Stimulated activated naive CD8-positive, alpha-beta T cell treated with anti-CD3 and anti-CD28 coated beads, Interleukin-15, Interleukin-2, amounts not matched to agents 100 ng/mL and 50 ng/mL, for 24 hours (primary cell): ENCODE results near the gene B3GALT4.
"Not testable (repeated sequence)": the region's sequence is repeated elsewhere in the genome, so short reads cannot be mapped to it uniquely, and the experiment has no call there.

Experiments
- H3K27ac Mint-ChIP-seq: one replicate; pipeline ENCODE4 v1.8.0; 2021; ENCODE audit warnings: mild to moderate bottlenecking, mixed read lengths
- H3K27me3 Mint-ChIP-seq: one replicate; pipeline ENCODE4 v1.8.0; 2021; ENCODE audit warnings: mixed read lengths
- H3K36me3 Mint-ChIP-seq: one replicate; pipeline ENCODE4 v1.8.0; 2021; ENCODE audit warnings: low read depth, mixed read lengths
- H3K4me1 Mint-ChIP-seq: one replicate; pipeline ENCODE4 v1.8.0; 2021; ENCODE audit warnings: low read depth, mixed read lengths
- H3K4me3 Mint-ChIP-seq: one replicate; pipeline ENCODE4 v1.8.0; 2021; ENCODE audit warnings: mild to moderate bottlenecking, mixed read lengths
- H3K9me3 Mint-ChIP-seq: one replicate; pipeline ENCODE4 v1.8.0; 2021; ENCODE audit warnings: mixed read lengths

B3GALT4 gene

GRCh38 chr6:33254591-33254990 is 22.3 kb upstream of the B3GALT4 start:
- no peaks in the 10 kb centered on the region for H3K9me3 Mint-ChIP-seq
- H3K27ac Mint-ChIP-seq, result no peak overlapping the region
- H3K27me3 Mint-ChIP-seq, result no peaks in the 10 kb centered on the region
- peaks cover 49% of the 10 kb centered on the region for H3K36me3 Mint-ChIP-seq
- H3K4me3 Mint-ChIP-seq, result no peak overlapping the region
- peaks cover 26% of the 10 kb centered on the region for H3K4me1 Mint-ChIP-seq

DNA sequence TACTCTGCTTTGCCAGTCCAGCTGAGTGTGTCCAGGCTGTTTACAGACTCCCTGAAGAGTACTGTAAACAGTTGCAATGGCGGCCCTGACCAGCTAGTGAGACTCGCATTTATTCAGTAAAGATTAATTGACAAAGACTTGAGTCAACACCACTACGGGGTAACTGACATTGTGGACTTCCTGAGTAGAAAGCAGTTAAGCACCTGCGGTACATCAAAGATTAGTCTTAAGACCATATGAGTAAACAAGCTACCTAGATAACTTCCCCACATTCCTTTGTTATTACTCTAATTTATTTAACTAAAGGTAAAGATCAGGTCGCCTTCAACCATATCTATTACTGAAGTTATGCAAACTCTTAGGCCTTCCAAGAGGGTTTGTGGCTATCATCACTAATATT is 17.9 kb upstream of the B3GALT4 start:
- Mint-ChIP-seq H3K9me3 (no peaks in the 10 kb centered on the region), H3K4me3 (no peak overlapping the region), H3K27ac (no peak overlapping the region), H3K27me3 (no peaks in the 10 kb centered on the region), H3K4me1 (no peaks in the 10 kb centered on the region), H3K36me3 (peaks cover 47% of the 10 kb centered on the region)

DNA sequence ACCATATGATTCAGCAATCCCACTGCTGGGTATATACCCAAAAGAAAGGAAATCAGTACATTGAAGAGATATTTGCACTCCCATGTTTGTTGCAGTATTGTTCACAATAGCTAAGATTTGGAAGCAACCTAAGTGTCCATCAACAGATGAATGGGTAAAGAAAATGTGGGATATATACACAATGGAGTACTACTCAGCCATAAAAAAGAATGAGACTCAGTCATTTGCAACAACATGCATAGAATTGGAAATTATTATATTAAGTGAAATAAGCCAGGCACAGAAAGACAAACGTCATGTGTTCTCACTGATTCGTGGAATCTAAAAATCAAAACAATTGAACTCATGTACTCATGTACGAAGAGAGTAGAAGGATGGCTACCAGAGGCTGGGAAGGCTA is 14.4 kb upstream of the B3GALT4 start:
- H3K4me1 Mint-ChIP-seq, H3K27me3 Mint-ChIP-seq, H3K27ac Mint-ChIP-seq, H3K4me3 Mint-ChIP-seq, H3K9me3 Mint-ChIP-seq: not testable (repeated sequence)
- H3K36me3 Mint-ChIP-seq, result peaks cover 61% of the 10 kb centered on the region

DNA sequence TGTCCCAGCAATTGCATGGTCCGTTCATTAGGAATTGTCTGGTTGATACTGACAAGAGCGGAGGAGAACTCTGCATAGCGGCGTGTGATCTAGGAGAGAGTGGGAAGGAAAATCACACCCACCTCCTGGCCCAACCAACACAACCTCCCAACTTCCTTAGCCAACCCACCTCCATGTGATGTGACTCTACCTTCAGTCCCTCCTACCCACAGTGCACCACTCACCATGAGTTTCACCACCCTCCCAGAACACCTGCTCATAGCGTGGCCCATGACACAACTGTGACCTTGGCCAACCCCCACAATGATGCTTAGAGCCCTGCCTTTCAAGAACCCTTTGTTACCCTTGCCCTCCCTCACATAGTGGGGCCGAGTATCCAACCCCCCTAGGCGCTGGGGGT is 12.9 kb upstream of the B3GALT4 start:
- Mint-ChIP-seq H3K27me3 (no peaks in the 10 kb centered on the region), H3K36me3 (peaks cover 67% of the 10 kb centered on the region), H3K4me3 (no peak overlapping the region), H3K27ac (no peak overlapping the region), H3K4me1 (no peaks in the 10 kb centered on the region), H3K9me3 (no peaks in the 10 kb centered on the region)

DNA sequence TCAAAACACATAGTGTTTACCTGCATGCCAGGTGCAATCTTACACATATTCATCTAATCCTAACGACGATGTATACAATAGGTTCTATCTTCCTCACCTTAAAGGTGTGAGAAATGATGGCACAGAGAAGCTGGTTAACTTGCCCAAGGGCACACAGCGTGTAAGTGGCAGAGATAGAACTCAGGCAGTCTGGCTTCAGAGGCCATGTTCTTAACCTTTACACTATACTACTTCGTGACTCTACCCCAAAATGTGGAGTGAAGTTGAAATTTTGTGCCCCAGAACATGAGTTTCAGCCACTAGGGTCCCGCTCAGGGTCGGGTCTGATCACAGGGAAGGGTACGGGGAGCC is 5.8 kb upstream of the B3GALT4 start:
- peaks cover 54% of the 10 kb centered on the region for H3K4me1 Mint-ChIP-seq
- no peaks in the 10 kb centered on the region for H3K9me3 Mint-ChIP-seq
- H3K27me3 Mint-ChIP-seq, result no peaks in the 10 kb centered on the region
- H3K36me3 Mint-ChIP-seq, result peaks cover 78% of the 10 kb centered on the region
- peak overlapping the region; percentile 99 for H3K4me3 Mint-ChIP-seq
- H3K27ac Mint-ChIP-seq, result peak overlapping the region; percentile 99

- H3K9me3 Mint-ChIP-seq, result no peaks in the 10 kb centered on the region
- H3K4me1 Mint-ChIP-seq, result peaks cover 59% of the 10 kb centered on the region
- no peaks in the 10 kb centered on the region for H3K27me3 Mint-ChIP-seq
- H3K4me3 Mint-ChIP-seq, result peak within 1 kb of the TSS; percentile 99
- H3K36me3 Mint-ChIP-seq, result peaks cover 78% of the 10 kb centered on the region
- H3K27ac Mint-ChIP-seq, result peak within 1 kb of the TSS; percentile 99
Observed at GRCh38 chr6:33271468-33272274, 5.3 kb upstream of the B3GALT4 start, which contains the start of the genes RPS18 and VPS52. RPS18 (plus strand) TSS chr6:33272075; CDS start chr6:33272120, 45 bp downstream. VPS52 (minus strand) TSS chr6:33271876; CDS start chr6:33271675, 201 bp downstream.

DNA sequence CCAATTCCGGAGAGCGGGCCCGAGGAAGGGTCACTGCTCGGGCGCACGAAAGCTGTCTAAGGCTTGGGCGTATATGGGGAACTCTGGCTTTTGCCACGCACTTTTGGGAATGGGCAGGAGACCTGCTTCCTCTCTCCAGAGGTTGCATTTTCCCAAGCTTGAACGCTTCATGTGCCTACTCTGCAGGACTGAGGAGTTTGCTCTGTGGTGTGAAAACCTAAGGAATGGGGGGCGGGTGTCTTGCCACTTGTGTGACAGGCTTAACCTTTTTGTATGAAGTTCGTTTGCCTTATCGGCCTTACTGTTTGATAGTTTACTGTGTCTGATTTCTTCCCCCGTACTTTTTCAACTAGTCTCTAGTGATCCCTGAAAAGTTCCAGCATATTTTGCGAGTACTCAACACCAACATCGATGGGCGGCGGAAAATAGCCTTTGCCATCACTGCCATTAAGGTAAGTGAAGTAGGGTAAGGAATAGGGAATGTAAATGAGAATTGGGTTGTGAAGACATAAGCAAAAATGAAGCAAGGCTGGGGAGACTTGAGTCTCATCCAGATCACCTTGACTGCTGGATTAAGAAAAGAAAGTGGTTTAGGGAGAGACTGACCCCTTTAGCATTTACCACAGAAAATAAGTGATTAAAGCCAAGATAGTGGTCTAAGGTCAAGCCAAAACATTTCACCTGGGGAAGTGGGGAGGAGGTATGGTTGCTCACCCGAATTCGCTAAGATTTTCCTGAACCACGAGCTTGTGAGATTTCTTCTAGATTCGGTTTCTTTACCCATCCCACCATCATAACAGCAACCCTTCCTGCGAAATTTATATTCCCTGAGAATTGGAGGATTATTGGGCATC is 4.4 kb upstream of the B3GALT4 start:
- H3K36me3 Mint-ChIP-seq, result peaks cover 71% of the 10 kb centered on the region
- H3K9me3 Mint-ChIP-seq, result no peaks in the 10 kb centered on the region
- peak overlapping the region; percentile 99 for H3K4me3 Mint-ChIP-seq

GRCh38 chr6:33273129-33273923 is 3.6 kb upstream of the B3GALT4 start:
- peak overlapping the region; percentile 99 for H3K27ac Mint-ChIP-seq
- H3K4me1 Mint-ChIP-seq, result peaks cover 71% of the 10 kb centered on the region
- H3K27me3 Mint-ChIP-seq, result no peaks in the 10 kb centered on the region
- H3K9me3 Mint-ChIP-seq, result no peaks in the 10 kb centered on the region
- H3K36me3 Mint-ChIP-seq, result peaks cover 64% of the 10 kb centered on the region
- peak overlapping the region; percentile 99 for H3K4me3 Mint-ChIP-seq

More for the DNA sequence above, 4.4 kb upstream of the B3GALT4 start:
- H3K4me1 Mint-ChIP-seq, result peaks cover 65% of the 10 kb centered on the region
- no peaks in the 10 kb centered on the region for H3K27me3 Mint-ChIP-seq
- H3K27ac Mint-ChIP-seq, result peak overlapping the region; percentile 99

DNA sequence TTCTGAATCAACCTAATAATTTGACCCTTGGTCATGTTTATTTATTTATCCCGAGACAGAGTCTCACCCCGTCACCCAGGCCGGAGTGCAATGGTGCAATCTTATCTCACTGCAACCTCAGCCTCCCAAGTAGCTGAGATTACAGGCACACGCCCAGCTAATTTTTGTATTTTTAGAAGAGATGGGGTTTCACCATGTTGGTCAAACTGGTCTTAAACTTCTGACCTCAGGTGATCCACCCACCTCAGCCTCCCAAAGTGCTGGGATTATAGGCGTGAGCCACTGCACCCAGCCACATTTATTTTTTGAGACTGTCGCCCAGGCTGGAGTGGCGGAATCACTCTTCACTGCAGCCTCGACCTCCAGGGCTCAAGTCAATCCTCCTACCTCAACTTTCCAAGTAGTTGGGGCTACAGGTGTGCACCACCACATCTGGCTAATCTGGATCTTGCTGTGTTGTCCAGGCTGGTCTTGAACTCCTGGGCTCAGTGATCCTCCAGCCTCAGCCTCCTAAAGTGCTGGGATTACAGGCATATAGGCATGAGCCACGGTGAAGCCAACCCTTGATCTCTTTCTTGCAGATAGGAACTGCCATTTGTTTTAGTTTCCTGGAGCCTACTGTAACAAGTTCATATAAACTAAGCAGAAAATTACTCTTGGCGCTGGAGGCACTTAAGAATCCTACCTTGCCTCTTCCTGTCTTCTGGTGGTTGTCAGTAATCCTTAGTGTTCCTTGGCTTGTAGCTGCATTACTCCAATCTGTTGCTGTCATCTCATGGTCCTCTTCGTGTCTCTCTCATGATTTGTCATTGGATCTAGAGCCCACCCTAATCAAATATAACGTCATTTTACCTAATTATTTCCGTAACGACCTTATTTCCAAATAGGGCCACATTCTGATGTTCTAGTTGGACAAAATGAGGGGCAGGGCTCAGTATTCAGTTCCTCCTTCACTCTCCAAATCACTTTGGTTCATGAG is 2.7 kb upstream of the B3GALT4 start:
- peaks cover 58% of the 10 kb centered on the region for H3K36me3 Mint-ChIP-seq

GRCh38 chr6:33275795-33276580 is 935 bp upstream of the B3GALT4 start:
- peaks cover 58% of the 10 kb centered on the region for H3K4me1 Mint-ChIP-seq
- H3K27ac Mint-ChIP-seq, result peak overlapping the region; percentile 99
- peak overlapping the region; percentile 99 for H3K4me3 Mint-ChIP-seq
- H3K36me3 Mint-ChIP-seq, result peaks cover 57% of the 10 kb centered on the region
- H3K9me3 Mint-ChIP-seq, H3K27me3 Mint-ChIP-seq: not testable (repeated sequence)

More for the DNA sequence above, 2.7 kb upstream of the B3GALT4 start:
- H3K27ac Mint-ChIP-seq, result peak overlapping the region; percentile 99
- no peaks in the 10 kb centered on the region for H3K27me3 Mint-ChIP-seq
- peaks cover 76% of the 10 kb centered on the region for H3K4me1 Mint-ChIP-seq
- no peaks in the 10 kb centered on the region for H3K9me3 Mint-ChIP-seq
- H3K4me3 Mint-ChIP-seq, result peak overlapping the region; percentile 99

DNA sequence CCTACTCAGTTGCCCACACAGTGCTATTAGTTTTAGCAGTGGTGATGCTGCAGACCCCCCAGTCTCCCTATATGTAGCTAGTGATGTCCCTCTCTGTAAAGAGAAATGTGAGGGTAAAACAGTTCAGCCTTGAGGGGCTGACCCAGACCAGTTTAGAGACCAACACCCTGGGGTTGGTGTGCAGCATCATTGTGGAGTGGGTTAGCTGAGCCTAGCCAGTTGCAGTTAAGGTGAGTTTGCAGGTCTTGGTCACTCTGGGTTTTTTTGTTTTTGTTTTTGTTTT is 401 bp upstream of the B3GALT4 start:
- Mint-ChIP-seq H3K36me3 (peaks cover 63% of the 10 kb centered on the region), H3K27me3 (no peaks in the 10 kb centered on the region), H3K4me1 (peaks cover 56% of the 10 kb centered on the region), H3K4me3 (peak overlapping the region; percentile 99), H3K9me3 (no peaks in the 10 kb centered on the region), H3K27ac (peak overlapping the region; percentile 99)

DNA sequence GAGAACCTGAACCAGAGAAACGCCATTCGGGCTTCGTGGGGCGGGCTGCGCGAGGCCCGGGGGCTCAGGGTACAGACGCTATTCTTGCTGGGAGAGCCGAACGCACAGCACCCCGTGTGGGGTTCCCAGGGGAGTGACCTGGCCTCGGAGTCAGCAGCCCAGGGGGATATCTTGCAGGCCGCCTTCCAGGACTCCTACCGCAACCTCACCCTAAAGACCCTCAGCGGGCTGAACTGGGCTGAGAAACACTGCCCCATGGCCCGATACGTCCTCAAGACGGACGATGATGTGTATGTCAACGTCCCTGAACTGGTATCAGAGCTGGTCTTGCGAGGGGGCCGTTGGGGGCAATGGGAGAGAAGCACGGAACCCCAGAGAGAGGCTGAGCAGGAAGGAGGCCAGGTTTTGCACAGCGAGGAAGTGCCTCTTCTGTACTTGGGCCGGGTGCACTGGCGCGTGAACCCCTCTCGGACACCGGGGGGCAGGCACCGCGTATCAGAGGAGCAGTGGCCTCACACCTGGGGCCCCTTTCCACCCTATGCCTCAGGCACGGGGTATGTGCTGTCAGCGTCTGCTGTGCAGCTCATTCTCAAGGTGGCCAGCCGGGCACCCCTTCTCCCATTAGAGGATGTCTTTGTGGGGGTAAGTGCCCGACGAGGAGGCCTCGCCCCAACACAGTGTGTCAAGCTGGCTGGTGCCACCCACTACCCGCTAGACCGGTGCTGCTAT is 904 bp downstream of the B3GALT4 start:
- Mint-ChIP-seq H3K4me3 (peak overlapping the region; percentile 81), H3K9me3 (no peaks in the 10 kb centered on the region), H3K36me3 (peaks cover 63% of the 10 kb centered on the region), H3K4me1 (peaks cover 51% of the 10 kb centered on the region), H3K27ac (peak overlapping the region; percentile 86), H3K27me3 (no peaks in the 10 kb centered on the region)

DNA sequence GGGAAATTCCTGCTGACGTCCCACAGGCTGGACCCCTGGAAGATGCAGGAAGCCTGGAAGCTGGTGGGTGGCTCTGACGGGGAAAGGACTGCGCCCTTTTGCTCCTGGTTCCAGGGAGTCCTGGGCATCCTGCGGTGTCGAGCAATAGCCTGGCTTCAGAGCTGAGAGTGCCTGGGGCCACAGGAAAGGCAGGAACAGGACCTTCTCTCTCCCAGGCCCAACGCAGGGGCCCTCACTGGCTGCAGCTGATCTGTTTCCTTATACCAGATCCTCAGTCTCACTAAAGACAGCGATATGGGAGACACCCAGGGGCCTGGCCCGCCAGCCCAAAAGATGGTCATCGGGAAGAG is 1.4 kb downstream of the B3GALT4 start:
- H3K9me3 Mint-ChIP-seq, result no peaks in the 10 kb centered on the region
- H3K36me3 Mint-ChIP-seq, result peaks cover 60% of the 10 kb centered on the region
- H3K27ac Mint-ChIP-seq, result peak overlapping the region; percentile 36
- no peak overlapping the region for H3K4me3 Mint-ChIP-seq
- peaks cover 45% of the 10 kb centered on the region for H3K4me1 Mint-ChIP-seq
- H3K27me3 Mint-ChIP-seq, result no peaks in the 10 kb centered on the region
